Left hindlimb (tissue), 1 donor: ENCODE measurements around the gene PPM1H.
"Not testable (repeated sequence)": the region's sequence is repeated elsewhere in the genome, so short reads cannot be mapped to it uniquely, and the experiment has no call there.

Experiments used
- DNase-seq: peaks from one replicate; pipeline ENCODE4 v3.0.0-alpha.2; 2018

Gene PPM1H

GRCh38 chr12:62676521-62677307 is 258.2 kb downstream of the PPM1H start:
- no peak for DNase-seq

GRCh38 chr12:62673028-62673815 is 261.7 kb downstream of the PPM1H start:
- no peak for DNase-seq

GRCh38 chr12:62670986-62671720 is 263.8 kb downstream of the PPM1H start:
- no peak for DNase-seq

GRCh38 chr12:62668782-62669181 is 266.2 kb downstream of the PPM1H start:
- no peak for DNase-seq

GRCh38 chr12:62664951-62665350 is 270.0 kb downstream of the PPM1H start:
- not testable (repeated sequence) for DNase-seq

- no peak for DNase-seq
Observed at GRCh38 chr12:62660756-62661155, 274.2 kb downstream of the PPM1H start.

- no peak for DNase-seq
Observed at GRCh38 chr12:62659453-62660295, 275.3 kb downstream of the PPM1H start.

GRCh38 chr12:62658910-62659309 is 276.0 kb downstream of the PPM1H start:
- DNase-seq: no peak

- no peak for DNase-seq
Observed at GRCh38 chr12:62657363-62657632, 277.7 kb downstream of the PPM1H start.

- no peak for DNase-seq
Observed at GRCh38 chr12:62656591-62657362, 278.2 kb downstream of the PPM1H start.

GRCh38 chr12:62655666-62656151 is 279.2 kb downstream of the PPM1H start:
- no peak for DNase-seq

GRCh38 chr12:62654326-62655241 is 280.4 kb downstream of the PPM1H start:
- DNase-seq: no peak

GRCh38 chr12:62653740-62654139 is 281.2 kb downstream of the PPM1H start:
- DNase-seq: no peak

GRCh38 chr12:62653304-62653703 is 281.6 kb downstream of the PPM1H start:
- no peak for DNase-seq

- no peak for DNase-seq
Observed at GRCh38 chr12:62651138-62651537, 283.8 kb downstream of the PPM1H start.

GRCh38 chr12:62649412-62650138 is 285.4 kb downstream of the PPM1H start:
- no peak for DNase-seq

- DNase-seq: no peak
Observed at GRCh38 chr12:62647586-62647985, 287.4 kb downstream of the PPM1H start.

- no peak for DNase-seq
Observed at GRCh38 chr12:62646566-62646965, 288.4 kb downstream of the PPM1H start.

GRCh38 chr12:62643486-62643885 is 291.5 kb downstream of the PPM1H start:
- no peak for DNase-seq

- DNase-seq: no peak
Observed at GRCh38 chr12:62642486-62642885, 292.5 kb downstream of the PPM1H start.
